ENCODE results near the gene NFKBIE.

- no peak for TF ChIP-seq EP300 (IDR thresholded peaks at IDR 0.05)
- TF ChIP-seq CTCF (IDR thresholded peaks at IDR 0.05) = no peak
- no peak for TF ChIP-seq POLR2A (IDR thresholded peaks at IDR 0.05)
Observed at GRCh38 chr6:44211284-44211683, 54.1 kb downstream of the NFKBIE start.
